Measurements from ENCODE around the gene KLC4. TPM values are rescaled to one million over a fixed set of nuclear protein-coding genes. Genes with fewer than 3 reads are reported as not detected.
A peak's percentile ranks its signal among the peaks of the same experiment; 100 is the strongest.
"Not testable (repeated sequence)": the region's sequence is repeated elsewhere in the genome, so short reads cannot be mapped to it uniquely, and the experiment has no call there.

KLC4 gene
- total RNA-seq, 3 donors from 2014 or later: 20.5 to 33.7 (median 21.0) TPM

DNA sequence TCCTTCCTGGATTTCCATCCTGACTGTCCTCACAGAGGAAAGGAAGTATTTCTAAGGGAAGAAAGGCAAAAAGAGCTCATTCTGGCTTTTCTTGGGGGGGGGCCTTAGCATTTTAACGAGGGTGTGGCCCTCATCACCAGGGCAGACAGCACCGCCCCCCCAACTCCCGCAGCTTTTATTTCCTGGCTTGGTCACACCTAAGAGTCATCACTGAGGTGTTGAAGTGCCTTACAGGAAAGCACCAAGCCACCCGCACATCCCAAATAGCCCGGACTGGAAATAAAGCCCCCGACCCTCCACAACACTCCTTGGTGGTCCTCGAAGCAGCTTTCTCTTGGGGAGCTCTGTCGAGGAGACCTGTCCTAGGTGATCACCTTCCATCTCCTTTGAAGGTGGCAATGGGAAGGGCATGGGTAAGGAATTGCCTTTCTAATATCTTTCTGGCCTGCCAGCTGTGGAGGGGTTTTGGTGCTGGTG lies 17.9 kb downstream of the KLC4 start:
- intact Hi-C loops (cut with DNase I; ENCODE audit: low total_unique reads): no loop called here
- DNase-seq (ENCODE audit: low spot score in 2 of 2): no peak
- H3K9me3 ChIP-seq: no peaks in the 10 kb centered on the region
- peak overlapping the region; percentile 82 to 89 for H3K27ac ChIP-seq
- TF ChIP-seq POLR2A (IDR thresholded peaks at IDR 0.05) (no peak), POLR2AphosphoS5 (IDR thresholded peaks at IDR 0.05) (no peak)
- TF ChIP-seq, protein P1, sequence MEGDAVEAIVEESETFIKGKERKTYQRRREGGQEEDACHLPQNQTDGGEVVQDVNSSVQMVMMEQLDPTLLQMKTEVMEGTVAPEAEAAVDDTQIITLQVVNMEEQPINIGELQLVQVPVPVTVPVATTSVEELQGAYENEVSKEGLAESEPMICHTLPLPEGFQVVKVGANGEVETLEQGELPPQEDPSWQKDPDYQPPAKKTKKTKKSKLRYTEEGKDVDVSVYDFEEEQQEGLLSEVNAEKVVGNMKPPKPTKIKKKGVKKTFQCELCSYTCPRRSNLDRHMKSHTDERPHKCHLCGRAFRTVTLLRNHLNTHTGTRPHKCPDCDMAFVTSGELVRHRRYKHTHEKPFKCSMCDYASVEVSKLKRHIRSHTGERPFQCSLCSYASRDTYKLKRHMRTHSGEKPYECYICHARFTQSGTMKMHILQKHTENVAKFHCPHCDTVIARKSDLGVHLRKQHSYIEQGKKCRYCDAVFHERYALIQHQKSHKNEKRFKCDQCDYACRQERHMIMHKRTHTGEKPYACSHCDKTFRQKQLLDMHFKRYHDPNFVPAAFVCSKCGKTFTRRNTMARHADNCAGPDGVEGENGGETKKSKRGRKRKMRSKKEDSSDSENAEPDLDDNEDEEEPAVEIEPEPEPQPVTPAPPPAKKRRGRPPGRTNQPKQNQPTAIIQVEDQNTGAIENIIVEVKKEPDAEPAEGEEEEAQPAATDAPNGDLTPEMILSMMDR (IDR thresholded peaks at IDR 0.05): no peak
- H3K27me3 ChIP-seq: no peaks in the 10 kb centered on the region
- H3K36me3 ChIP-seq: no peaks in the 10 kb centered on the region
- H3K4me1 ChIP-seq: peaks cover 0 to 3% of the 10 kb centered on the region in 2 donors
- H3K4me3 ChIP-seq: peak overlapping the region; percentile 50 to 88 (median 85)

- DNase-seq (ENCODE audit: low spot score in 2 of 2): no peak
- intact Hi-C loops (cut with DNase I; ENCODE audit: low total_unique reads): no loop called here
- H3K4me1 ChIP-seq: peaks cover 0 to 3% of the 10 kb centered on the region in 2 donors
- no peaks in the 10 kb centered on the region for H3K9me3 ChIP-seq
- H3K27ac ChIP-seq: peak overlapping the region; percentile 82 to 89
- TF ChIP-seq POLR2AphosphoS5 (IDR thresholded peaks at IDR 0.05) (no peak), POLR2A (IDR thresholded peaks at IDR 0.05) (no peak)
- TF ChIP-seq, protein P1 (IDR thresholded peaks at IDR 0.05): no peak
- no peaks in the 10 kb centered on the region for H3K27me3 ChIP-seq
- H3K36me3 ChIP-seq: no peaks in the 10 kb centered on the region
- H3K4me3 ChIP-seq: peak overlapping the region in 2 of 3 donors; percentile 85 to 88
Observed at GRCh38 chr6:43077981-43078511, 18.6 kb downstream of the KLC4 start.

DNA sequence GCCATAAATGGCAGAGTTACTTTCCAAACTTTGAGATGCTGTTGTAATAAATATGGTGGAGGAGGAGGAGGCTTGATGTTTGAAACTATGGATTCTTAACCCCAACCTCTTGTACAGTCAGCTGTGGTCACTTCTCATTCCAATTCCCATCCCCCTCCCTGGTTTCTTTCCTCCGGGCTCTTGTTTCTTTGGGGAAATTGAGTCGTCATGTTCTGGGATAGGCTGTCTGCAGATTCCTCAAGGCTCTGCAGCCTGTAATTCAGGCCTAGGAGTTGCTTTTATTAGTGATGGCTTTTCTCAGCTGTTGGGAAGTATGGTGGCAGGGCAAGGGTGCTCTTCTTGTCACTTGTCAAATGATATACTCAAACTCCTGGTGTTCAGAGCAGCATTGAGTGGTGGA lies 19.3 kb downstream of the KLC4 start:
- intact Hi-C loops (cut with DNase I; ENCODE audit: low total_unique reads): no loop called here
- Histone ChIP-seq H3K36me3 (no peaks in the 10 kb centered on the region), H3K4me1 (peaks cover 0 to 3% of the 10 kb centered on the region in 2 donors), H3K4me3 (no peak overlapping the region), H3K9me3 (no peaks in the 10 kb centered on the region), H3K27me3 (no peaks in the 10 kb centered on the region), H3K27ac (peak overlapping the region; percentile 82 to 89)
- TF ChIP-seq, protein P1 (IDR thresholded peaks at IDR 0.05): no peak
- TF ChIP-seq POLR2A (IDR thresholded peaks at IDR 0.05) (no peak), POLR2AphosphoS5 (IDR thresholded peaks at IDR 0.05) (no peak)
- DNase-seq (ENCODE audit: low spot score in 2 of 2): no peak

DNA sequence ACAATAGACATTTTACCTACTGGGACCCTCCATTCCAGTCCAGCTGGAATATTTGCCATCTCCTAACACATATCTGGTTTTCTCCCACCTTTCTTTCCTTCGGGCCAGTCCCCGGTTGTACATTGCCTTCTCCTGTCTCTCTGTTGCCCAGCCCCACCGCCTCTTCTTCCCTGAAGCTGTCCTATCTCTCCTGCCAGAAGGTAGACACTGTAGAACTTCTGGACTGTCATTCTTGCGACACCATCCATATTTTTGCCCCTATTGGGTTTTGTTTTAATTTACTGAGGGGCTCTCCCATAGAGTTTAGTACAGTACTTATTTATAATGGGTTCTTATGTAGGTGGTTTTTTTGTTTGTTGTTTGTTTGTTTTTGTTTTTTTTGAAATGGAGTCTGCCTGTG lies 21.6 kb downstream of the KLC4 start:
- intact Hi-C loops (cut with DNase I; ENCODE audit: low total_unique reads): no loop called here
- DNase-seq (ENCODE audit: low spot score in 2 of 2): no peak
- TF ChIP-seq POLR2A (IDR thresholded peaks at IDR 0.05): no peak
- TF ChIP-seq, protein P1 (IDR thresholded peaks at IDR 0.05): no peak
- TF ChIP-seq POLR2AphosphoS5 (IDR thresholded peaks at IDR 0.05): no peak
- no peak overlapping the region for H3K4me3 ChIP-seq
- H3K4me1 ChIP-seq: no peaks in the 10 kb centered on the region
- no peaks in the 10 kb centered on the region for H3K36me3 ChIP-seq
- no peaks in the 10 kb centered on the region for H3K27me3 ChIP-seq
- H3K9me3 ChIP-seq: no peaks in the 10 kb centered on the region
- no peak overlapping the region for H3K27ac ChIP-seq

GRCh38 chr6:43081922-43082321 lies 22.5 kb downstream of the KLC4 start:
- intact Hi-C loops (cut with DNase I; ENCODE audit: low total_unique reads); H3K36me3 ChIP-seq; H3K9me3 ChIP-seq; H3K27me3 ChIP-seq; H3K4me1 ChIP-seq; H3K27ac ChIP-seq; H3K4me3 ChIP-seq; DNase-seq (ENCODE audit: low spot score in 2 of 2): not testable (repeated sequence)

Measured in breast epithelium (tissue), 4 donors.